Stimulated activated CD4-positive, alpha-beta T cell treated with anti-CD3 and anti-CD28 coated beads, Interleukin-12 subunit alpha, Interleukin-12 subunit beta, amount 100 ng/mL, for 4 hours (primary cell): ENCODE results near the gene APBB1.

ENCODE experiments used
- DNase-seq: peaks from one replicate; pipeline ENCODE4 v3.0.0-alpha.2; 2020

The APBB1 gene

DNA sequence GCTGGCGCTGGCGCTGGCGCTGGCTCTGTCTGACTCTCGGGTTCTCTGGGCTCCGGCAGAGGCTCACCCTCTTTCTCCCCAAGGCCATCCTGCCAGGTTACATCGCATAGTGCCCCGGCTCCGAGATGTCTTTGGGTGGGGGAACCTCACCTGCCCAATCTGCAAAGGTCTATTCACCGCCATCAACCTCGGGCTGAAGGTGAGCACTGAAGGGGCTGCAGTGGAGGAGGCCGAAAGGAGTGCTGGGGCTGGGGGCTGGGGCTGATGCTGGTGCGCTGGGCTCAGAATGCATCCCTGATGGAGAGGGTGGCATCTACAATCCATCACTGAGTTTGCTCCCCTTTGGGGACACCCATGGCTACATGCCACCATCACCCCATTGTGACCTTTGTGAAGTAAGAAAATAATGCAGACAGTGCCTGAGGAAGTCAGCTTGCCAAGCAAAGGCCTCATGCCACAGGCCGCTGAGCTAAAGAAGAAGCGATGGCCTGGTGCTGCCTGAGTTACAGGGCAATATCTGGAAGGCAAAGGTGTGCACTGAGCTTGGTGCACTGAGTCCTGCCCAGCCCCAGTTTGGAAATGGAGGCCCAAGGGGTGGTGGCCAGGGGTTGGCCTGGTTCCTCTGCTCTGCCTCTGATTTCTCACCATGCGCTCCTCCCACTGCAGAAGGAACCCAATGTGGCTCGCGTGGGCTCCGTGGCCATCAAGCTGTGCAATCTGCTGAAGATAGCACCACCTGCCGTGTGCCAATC lies 28.0 kb downstream of the APBB1 start:
- no peak for DNase-seq

DNA sequence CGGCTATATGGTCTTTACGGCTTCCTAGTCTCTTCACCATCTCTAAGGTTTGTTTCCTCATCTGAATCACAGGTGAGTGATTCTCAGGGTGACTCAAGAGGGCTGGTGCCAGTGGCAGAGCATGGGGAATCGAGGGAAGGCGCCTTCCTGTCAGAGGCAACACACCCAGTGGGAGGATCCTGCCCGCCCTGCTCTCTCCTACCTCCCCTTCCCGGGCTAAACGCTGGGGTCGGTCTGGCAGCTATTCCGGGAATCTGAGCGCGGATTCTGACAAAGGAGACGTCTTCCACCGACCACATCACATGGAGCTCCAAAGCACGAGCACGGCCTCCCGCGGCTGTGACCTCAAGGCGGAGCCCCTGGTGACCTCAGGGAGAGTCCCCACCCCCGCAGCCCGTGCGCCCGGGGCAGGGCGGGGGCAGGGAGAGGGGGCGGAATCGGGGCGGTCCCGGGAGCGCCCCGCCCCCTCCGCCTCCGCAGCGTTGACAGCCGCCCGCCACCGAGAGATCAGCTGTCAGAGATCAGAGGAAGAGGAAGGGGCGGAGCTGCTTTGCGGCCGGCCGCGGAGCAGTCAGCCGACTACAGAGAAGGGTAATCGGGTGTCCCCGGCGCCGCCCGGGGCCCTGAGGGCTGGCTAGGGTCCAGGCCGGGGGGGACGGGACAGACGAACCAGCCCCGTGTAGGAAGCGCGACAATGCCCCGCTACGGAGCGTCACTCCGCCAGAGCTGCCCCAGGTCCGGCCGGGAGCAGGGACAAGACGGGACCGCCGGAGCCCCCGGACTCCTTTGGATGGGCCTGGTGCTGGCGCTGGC lies 28.8 kb downstream of the APBB1 start, which contains the start of gene SMPD1:
Gene SMPD1, plus strand, starts transcription at position 570 of the 813 bp plus-strand sequence. Its CDS starts 125 bp downstream, at position 695.
- peak; percentile 93 for DNase-seq

DNA sequence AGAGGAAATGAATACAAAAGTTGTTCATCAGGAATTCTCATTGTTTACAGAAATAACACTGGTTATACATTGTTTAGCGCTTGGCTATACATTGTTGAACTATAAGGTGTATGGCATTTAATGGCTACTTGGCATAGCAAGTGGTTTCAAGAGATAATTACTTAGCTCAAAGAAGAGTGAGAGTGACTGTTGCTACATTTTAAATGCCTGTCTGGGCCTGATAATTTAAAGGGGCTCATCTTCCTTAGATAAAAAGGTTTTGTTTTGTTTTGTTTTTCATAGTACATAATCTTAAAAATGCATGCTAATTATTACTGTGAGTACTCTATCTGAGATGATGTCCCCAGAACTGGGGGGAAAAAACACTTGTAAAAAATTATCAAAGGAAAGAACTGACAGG lies 30.1 kb downstream of the APBB1 start:
- DNase-seq: no peak

DNA sequence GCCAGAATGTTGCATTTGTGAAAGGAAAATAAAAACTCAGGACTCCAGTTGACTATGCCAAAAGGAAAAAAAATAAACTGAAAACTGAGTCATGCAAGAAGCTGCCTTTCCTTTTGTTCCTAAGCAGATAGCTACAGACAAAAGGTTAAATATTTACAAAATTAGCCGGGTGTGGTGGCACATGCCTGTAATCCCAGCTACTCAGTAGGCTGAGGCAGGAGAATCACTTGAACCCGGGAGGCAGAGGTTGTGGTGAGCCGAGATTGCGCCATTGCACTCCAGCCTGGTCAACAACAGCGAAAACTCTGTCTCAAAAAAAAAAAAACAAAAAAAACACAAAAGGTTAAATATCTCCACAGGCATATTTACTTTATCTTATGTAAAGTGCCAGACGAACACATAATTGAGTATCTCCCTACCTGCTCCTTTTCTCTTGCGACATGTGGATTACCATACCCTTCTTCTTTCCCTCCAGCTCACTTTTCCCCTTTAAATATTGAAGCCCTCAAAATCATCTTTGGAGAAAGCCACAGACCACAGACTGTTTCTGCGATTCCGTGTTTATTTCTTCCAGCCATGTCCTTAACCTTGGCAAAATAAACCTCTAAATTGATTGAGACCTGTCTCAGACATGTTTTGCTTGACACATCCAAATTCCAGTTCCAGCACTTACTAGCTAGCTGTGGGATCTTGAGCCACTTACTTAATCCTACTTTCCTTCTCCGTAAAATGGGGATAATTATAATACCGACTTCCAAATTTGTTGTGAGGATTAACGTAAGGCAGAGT lies 30.9 kb downstream of the APBB1 start:
- no peak for DNase-seq

DNA sequence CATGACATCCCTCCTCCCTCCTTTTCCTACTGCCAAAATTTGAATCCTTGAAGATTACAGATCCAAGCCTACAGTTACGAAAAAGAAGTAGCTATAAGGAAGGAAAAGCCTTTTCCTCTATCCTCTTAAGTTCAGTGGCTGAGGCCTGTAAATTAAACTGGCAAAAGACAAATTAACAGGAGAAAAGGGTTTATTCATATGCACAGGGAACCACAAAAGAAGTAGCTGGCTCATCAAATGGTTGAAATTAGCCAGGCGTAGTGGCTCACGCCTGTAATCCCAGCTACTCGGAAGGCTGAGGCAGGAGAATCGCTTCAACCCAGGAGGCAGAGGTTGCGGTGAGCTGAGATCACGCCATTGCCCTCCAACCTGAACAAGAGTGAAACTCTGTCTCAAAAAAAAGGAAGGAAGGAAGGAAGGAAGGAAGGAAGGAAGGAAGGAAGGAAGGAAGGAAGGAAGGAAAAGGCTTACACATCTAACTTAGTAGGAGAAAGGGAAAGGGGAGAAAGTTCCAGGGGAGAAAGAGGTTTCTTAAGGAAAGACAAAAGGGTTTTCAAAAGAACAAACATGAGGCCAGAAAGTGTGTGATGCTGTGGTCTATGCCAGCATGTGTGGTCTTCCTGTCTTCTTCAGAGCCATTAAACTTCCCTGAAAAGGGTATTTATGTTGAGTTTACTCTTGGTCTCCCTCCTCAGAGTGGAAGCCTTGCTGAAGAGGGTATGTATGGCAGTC lies 33.7 kb downstream of the APBB1 start:
- no peak for DNase-seq

DNA sequence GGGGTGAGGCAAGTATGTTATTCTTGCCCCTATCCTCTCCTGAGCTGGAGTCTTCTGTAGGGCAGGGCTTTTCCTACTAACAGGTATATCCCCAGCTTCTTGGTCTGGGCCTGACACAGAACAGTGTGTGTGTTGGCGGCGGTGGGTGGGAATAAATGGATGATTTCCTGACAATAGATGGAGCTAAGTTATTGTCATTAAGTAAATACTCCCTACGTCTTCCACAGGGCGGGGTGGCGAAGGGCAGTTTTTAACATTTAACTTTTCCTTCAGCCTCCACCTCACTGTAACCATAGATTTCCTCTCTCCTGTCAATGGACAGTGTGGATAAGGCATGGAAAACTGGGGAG lies 40.3 kb downstream of the APBB1 start:
- no peak for DNase-seq

DNA sequence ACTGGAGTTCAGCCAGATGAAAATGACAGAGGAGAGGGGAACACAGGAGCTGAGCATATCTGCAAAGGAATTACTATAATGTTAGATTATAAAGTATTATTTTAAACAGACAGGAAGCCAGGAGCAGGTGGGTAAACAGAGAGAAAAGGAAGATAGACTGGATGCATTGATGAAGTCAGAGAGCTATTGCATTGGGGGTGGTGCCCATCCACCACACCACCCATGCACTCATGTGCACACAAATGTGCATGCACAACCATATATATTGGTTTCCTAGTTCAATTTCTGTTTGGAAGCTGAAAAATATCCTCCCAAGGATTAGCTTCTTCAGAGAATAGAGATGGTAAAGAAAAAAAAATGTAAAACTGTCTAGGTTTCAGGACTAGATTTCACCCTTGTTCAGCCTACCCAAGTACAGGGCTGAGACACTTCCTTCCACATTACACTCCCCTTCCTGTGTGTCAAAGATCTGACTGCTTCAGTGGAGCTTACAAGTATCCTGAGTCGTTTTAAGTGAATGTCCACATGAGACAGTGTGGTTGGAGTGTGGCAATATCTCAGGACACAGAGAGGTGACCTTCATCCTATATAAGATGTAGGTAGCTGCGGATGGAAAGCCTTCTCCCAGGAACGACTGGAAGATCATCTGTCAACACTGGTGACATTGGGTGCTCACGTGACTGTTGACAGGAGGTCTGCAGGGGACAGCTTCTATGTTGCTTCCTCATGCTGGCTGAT lies 40.8 kb downstream of the APBB1 start:
- no peak for DNase-seq

DNA sequence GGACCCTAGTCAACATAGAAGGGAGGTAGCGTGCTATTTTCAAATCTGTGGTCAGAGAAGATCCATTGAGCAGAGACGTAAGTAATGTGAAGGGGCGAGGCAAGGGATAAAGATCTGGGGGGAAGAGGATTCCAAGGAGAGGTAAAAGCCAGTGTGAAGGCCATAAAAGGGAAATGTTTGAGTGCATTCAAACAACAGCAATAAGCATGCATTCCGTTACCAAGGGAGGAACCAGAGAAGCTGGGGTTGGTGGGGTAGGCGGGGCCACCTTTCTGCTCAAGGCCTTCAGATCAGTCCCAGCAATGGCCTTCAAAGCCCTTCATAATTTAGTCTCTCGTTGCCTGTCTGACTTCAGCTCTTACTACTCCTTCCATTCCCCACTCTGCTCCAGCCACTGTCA lies 47.1 kb downstream of the APBB1 start:
- no peak for DNase-seq

DNA sequence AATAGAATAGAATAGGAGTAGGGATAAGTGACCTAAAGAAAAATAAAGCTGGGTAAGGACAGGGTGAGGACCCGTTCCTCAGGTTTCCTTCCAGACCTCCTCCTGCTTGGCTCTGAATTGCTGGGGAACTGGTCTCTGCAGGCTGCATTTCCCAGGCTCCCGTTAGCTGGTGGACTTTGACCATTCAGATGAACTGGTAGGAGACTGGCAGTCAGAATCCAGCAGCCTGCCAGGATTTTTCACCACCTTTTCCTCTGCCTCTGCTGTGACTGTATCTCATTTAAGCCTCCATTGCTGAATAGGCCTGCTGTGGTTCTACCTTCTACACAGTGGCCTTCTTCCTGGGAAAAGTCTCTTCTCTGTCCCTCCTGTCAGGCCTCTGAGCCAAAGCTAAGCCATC lies 53.2 kb downstream of the APBB1 start:
- no peak for DNase-seq

DNA sequence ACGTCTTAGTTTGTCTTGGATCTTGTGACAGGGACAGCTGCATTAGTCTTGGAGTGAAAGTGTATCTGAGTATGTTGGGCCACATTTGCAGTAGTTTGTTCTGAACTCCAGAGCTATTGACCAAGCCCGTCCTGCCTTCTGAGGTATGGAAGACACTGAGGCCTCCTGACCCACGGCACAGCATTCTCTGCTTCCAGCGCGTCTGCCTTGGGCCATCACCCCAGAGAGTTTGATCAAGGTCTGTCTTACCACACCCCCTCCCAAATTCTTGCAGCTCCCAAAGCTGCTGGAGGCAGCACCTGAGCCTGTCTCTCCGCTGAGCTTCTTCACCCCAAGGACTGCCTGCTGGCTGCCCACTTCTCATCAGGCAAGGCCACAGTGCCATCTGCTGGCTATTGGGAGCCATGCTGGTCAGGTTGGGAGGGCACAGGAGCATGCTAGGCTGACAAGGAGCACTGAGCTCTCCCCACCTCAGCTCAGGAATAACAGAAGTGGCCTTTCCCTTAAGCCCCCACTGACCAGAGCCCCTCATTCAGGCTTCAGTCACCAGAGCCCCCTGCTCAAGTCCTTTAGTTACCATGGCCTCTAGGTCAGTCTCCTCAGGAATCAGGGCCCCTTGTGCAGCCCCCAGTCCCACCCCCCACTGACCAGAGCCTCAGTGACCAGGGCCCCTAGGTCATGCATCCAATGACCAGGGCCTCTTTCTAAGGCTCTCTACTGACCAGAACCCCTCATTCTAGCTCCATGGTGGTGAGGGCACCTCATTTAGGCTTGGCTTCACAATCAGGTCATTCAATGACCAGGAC lies 55.8 kb downstream of the APBB1 start:
- DNase-seq: peak; percentile 63

DNA sequence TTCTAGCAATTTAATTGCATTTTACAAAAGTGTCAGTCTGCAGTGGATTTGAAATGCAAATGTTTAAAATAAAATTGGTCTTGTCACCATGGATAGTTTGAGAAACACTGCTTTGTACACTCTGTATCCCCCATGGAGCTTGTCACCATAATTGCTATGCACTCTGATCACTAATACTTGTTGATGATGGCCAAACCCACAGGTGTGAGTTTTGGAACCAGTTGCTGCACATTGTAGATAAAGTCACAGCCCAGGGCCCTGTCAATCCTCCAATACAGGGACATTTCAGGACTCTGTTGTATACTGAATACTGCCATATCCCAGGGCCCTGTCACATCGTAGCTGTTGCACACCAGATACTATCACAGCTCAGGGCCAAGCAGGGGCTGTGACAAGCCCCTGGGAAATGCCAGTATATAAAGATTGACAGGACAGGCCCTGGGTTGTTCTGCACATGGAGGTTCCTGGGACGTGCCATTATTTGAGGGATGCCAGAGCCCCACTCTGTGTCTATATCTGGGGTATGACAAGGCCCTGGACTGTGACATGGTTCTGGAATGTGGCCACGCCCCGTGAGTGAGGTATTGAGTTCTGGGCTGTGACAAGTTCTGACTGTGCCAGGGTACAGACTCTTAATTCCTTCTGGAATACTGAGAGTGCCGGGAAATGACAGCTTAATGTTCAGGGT lies 56.6 kb downstream of the APBB1 start:
- no peak for DNase-seq

DNA sequence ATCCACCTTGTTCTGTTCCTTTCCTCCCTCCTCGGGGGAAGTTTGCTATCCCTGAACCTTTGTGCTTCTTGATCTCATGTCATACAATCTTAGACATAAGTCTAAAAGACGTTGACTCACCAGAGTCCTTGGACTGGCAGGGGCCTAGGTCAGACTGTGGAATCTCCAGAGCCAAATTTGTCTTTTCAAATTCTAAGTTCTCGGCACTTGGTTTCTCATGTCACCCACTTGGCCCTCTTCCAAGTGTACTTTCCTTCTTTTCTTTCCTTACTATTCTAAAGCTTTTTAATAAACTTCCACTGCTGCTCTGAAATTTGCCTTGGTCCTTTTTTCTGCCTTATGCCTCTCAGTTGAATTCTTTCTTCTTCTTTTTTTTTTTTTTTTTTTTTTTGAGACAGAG lies 58.7 kb downstream of the APBB1 start:
- DNase-seq: no peak

DNA sequence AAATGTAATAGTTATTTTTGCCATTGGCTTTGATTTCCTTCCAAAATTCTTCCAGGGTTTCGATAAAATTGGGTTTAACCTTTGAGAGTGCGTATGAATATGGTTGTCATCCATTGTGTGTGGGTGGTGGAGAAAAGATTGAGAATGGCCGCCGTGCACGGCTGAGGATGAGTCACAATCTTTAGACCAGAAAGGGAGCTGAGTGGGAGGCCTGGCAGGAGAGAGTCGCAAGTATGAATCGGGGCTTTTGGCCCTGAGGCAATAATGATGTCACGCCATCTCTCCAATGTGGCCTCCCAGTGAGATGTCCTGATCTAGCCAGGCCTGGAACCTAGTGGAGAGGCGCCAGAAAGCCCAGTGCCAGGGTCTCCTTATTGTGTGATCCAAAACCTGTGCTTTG lies 61.7 kb downstream of the APBB1 start:
- no peak for DNase-seq

DNA sequence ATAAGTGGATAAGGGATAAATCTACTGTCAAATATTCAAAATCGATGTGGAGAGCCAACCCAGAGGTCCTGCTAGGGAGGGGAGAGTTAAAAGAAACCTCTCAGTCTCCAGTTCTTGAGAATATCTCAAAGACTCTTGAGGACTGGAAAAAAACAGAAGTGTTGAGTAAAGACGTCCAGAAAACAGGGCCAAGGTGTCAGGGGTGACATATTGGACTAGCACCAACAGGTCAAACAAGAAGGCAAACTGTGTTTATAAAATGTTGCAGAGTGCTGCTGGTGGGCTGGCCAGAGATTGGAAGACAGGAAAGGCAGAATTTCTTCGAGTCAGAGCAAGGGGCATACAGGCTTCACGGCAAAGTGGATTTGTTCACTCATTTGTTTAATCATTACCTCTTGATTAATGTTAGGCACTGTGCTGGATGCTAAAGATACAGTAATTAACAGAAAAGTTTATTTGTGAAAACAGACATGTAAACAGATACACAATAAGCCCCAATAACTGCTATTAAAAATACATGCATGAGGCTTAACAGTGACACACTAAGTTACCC lies 62.3 kb downstream of the APBB1 start:
- no peak for DNase-seq

DNA sequence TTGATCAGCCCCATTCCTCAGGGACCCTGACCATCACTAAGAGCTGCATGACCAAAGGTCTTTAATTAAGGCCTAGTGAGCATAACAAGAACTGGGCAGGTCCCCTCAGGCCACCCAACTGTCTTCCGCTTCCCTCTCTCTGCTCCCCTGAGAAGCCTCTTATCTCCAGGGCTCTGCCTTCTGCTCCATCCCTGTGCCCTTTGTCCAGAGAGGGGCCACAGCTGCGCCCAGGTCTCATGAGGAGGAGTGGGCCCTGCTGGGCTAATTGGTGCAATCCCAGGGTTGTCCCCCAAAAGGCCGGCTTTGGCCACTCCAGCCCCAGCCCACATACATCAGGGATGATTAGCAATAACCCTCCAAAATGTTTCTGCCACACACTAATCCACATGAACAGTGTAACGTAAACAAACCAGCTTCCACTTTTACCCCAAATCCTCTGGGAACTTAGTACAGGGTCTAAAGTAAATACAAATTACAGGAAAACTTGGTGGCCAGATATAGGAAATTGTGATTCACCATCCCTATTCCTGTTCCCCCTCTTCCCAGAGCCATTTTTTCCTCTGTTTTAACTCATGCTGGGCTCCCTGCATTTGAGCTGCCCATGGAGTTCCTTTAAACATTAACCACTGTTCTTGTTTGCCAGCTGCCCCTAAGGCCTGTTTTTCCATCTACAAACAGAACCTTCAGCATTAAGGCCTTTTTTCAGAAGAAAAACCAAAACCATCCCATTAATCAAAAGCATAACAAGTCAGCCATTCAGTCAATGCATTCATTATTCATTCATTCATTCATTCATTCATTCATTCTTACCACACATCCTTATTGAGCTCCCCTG lies 64.0 kb downstream of the APBB1 start:
- DNase-seq: no peak

DNA sequence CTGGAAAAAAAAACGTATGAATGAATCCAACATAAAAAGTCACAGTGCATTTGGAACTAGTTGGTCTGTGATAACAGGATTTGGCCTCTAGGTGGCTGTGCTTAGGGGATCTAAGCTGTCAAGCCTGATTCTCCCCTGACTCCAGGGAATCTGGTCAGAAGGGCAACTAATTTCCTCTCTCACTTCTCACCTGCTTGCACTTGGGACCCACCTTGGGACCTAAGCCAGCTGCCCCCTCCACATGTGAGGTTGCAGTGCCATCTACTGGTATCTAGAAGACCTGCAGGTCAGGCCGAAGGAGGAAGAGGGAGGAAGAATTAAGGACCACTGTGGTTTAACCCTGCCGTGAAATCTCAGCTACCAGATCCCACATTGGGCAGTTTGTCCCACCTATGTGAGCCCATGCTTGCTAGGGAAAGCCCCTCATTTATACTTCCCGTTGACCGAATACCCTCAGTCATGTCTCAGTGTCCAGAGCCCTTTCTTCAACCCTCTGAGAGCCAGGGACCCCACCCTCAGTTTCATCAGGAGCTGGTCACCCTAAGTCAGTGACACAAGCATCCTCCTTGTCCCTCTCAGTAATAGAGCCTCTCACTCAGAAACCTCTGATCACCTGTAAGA lies 65.4 kb downstream of the APBB1 start:
- DNase-seq: peak; percentile 47

DNA sequence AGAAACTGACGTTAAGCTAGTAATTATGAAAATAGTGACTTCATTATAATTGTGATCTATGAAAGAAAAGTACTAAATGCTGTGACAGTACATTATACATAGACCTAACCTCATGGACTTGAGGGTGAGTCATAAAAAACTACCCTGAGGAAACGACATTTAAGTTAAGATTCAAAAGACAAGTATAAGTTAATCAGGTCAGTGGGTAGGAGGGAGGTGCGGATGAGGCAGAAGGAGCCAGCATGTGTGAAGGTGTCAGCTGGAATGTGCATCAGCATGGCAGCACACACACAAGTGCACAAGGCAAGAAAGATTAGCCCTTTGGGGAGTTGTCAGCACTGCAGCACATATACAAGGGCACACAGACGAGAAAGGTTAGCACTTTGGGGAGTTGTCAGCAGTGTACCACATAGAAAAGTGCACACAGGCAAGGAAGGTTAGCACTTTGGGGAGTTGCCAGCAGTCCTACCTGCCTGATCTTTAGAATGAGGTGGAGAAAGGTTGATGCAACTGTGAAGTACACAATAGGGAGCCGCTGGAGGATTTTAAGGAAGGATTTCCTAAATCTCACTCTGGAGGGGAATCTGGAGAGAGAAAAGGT lies 67.0 kb downstream of the APBB1 start:
- no peak for DNase-seq

DNA sequence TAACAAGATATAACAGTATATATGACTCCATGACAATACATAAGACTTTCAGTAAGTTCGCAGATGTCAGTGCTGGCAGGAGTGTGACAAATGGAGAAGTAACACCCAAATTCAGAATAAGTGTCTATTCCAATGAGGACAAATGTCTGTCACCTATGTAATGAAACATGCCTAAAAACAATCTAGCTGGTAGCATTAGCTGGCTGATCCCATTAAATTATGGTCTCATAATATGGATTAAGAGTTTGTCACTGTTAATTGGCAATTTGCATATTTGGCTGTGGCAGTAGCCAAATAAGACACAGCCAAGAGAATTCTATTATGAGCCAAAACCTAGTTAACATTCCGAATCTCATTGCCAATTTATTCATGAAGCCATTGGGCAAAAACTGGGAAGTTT lies 68.4 kb downstream of the APBB1 start:
- DNase-seq: no peak
